Islet precursor cell (in vitro differentiated cells): Measurements from ENCODE around the gene REG1A.

Experiments used
- DNase-seq: peaks from one replicate; pipeline ENCODE4 v3.0.0-alpha.2; 2018

The REG1A gene

GRCh38 chr2:79120194-79120713, at the start of gene REG1A:
Gene REG1A (plus strand): TSS chr2:79120488. CDS start chr2:79120862, 374 bp downstream.
- no peak for DNase-seq

- no peak for DNase-seq
Observed at GRCh38 chr2:79071078-79071477, 49.2 kb upstream of the REG1A start.

- no peak for DNase-seq
Observed at GRCh38 chr2:79082987-79083386, 37.3 kb upstream of the REG1A start.

GRCh38 chr2:79083597-79084251, 36.6 kb upstream of the REG1A start:
- DNase-seq = no peak

GRCh38 chr2:79084495-79085135, 35.7 kb upstream of the REG1A start:
- DNase-seq = no peak

GRCh38 chr2:79085382-79085781, 34.9 kb upstream of the REG1A start:
- DNase-seq = no peak

GRCh38 chr2:79086255-79086654, 34.0 kb upstream of the REG1A start:
- no peak for DNase-seq

- DNase-seq = no peak
Observed at GRCh38 chr2:79087785-79088364, 32.4 kb upstream of the REG1A start, which contains the start of gene REG1B. Gene REG1B (minus strand): TSS chr2:79087993. CDS start chr2:79087612, 381 bp downstream.

- no peak for DNase-seq
Observed at GRCh38 chr2:79090693-79091092, 29.6 kb upstream of the REG1A start.

- DNase-seq = no peak
Observed at GRCh38 chr2:79097843-79098242, 22.4 kb upstream of the REG1A start.

GRCh38 chr2:79099140-79099686, 21.1 kb upstream of the REG1A start:
- no peak for DNase-seq

GRCh38 chr2:79100285-79100684, 20.0 kb upstream of the REG1A start:
- DNase-seq = no peak

- DNase-seq = no peak
Observed at GRCh38 chr2:79101024-79101423, 19.3 kb upstream of the REG1A start.

GRCh38 chr2:79103214-79103613, 17.1 kb upstream of the REG1A start:
- no peak for DNase-seq

- no peak for DNase-seq
Observed at GRCh38 chr2:79105259-79105658, 15.0 kb upstream of the REG1A start.

- no peak for DNase-seq
Observed at GRCh38 chr2:79112269-79112668, 8.0 kb upstream of the REG1A start.

GRCh38 chr2:79114797-79115494, 5.3 kb upstream of the REG1A start:
- DNase-seq = no peak

- DNase-seq = no peak
Observed at GRCh38 chr2:79116997-79117928, 3.0 kb upstream of the REG1A start.

GRCh38 chr2:79122676-79123075, 2.4 kb downstream of the REG1A start:
- DNase-seq = no peak

- DNase-seq = no peak
Observed at GRCh38 chr2:79124907-79125720, 4.8 kb downstream of the REG1A start.

- no peak for DNase-seq
Observed at GRCh38 chr2:79125721-79125985, 5.4 kb downstream of the REG1A start.
